HepG2 (cell line): Measurements from ENCODE around the gene PRSS53. TPM values are rescaled to one million over a fixed set of nuclear protein-coding genes. Genes with fewer than 3 reads are reported as not detected.

Source experiments
- CEBPG ChIP-seq: IDR thresholded peaks from 2 replicates; pipeline ENCODE4 v1.6.1; 2016
- CHD2 ChIP-seq: IDR thresholded peaks from 2 replicates; pipeline ENCODE4 v1.6.1; 2011; ENCODE audit warnings: low read depth, low read length, improper control_type of control experiment
- DMTF1 ChIP-seq: sonication (generic); formaldehyde crosslinking; IDR thresholded peaks from 2 replicates; pipeline ENCODE4 v1.4.0; 2020; ENCODE audit warnings: mild to moderate bottlenecking, missing genetic modification reagents
- DNMT1 ChIP-seq: sonication (generic); formaldehyde crosslinking; IDR thresholded peaks from 2 replicates; pipeline ENCODE4 v1.5.1; 2020; ENCODE audit warnings: mild to moderate bottlenecking, missing genetic modification reagents
- FOXM1 ChIP-seq: sonication (generic); formaldehyde crosslinking; IDR thresholded peaks from 2 replicates; pipeline ENCODE4 v1.5.0; 2020; ENCODE audit warnings: missing genetic modification reagents
- GABPB1 ChIP-seq: IDR thresholded peaks from 2 replicates; pipeline ENCODE4 v1.6.1; 2016; ENCODE audit warnings: mild to moderate bottlenecking, missing genetic modification reagents, moderate library complexity, missing compliant biosample characterization
- GLI4 ChIP-seq: sonication (generic); formaldehyde crosslinking; IDR thresholded peaks from 2 replicates; pipeline ENCODE4 v1.5.1; 2020; ENCODE audit warnings: missing genetic modification reagents, mild to moderate bottlenecking, moderate library complexity, borderline replicate concordance
- GRHL1 ChIP-seq: sonication (generic); formaldehyde crosslinking; conservative IDR thresholded peaks from 2 replicates; pipeline ENCODE4 v1.8.0; 2022; ENCODE audit warnings: missing genetic modification reagents
- HCFC1 ChIP-seq: fragments of 150-350 bp; IDR thresholded peaks from 2 replicates; pipeline ENCODE4 v1.6.1; 2014; ENCODE audit warnings: low read depth, low read length
- KDM4B ChIP-seq: sonication (generic); formaldehyde crosslinking; IDR thresholded peaks from 2 replicates; pipeline ENCODE4 v1.4.0; 2020; ENCODE audit warnings: missing genetic modification reagents
- NCOR1 ChIP-seq: fragments of 200-600 bp; sonication (generic); IDR thresholded peaks from 2 replicates; pipeline ENCODE4 v1.7.0; 2017; ENCODE audit warnings: antibody characterized with exemption, low read length, borderline replicate concordance
- NFYC ChIP-seq: IDR thresholded peaks from 2 replicates; pipeline ENCODE4 v1.6.1; 2016; ENCODE audit warnings: missing genetic modification reagents, missing compliant biosample characterization
- POLR2AphosphoS5 ChIP-seq: IDR thresholded peaks from 2 replicates; pipeline ENCODE4 v1.6.1; 2012; ENCODE audit warnings: low read depth, low read length
- RCOR2 ChIP-seq: IDR thresholded peaks from 2 replicates; pipeline ENCODE4 v1.6.1; 2016; ENCODE audit warnings: missing biosample characterization, missing genetic modification reagents
- SP2 ChIP-seq: sonication (generic); formaldehyde crosslinking; IDR thresholded peaks from 2 replicates; pipeline ENCODE4 v1.5.1; 2020; ENCODE audit warnings: mild to moderate bottlenecking, missing genetic modification reagents
- ZBTB20 ChIP-seq: sonication (generic); formaldehyde crosslinking; IDR thresholded peaks from 2 replicates; pipeline ENCODE4 v1.8.1; 2023; ENCODE audit warnings: missing genetic modification reagents, low read depth, mild to moderate bottlenecking, borderline replicate concordance
- ZC3H13 ChIP-seq: sonication (generic); formaldehyde crosslinking; IDR thresholded peaks from 2 replicates; pipeline ENCODE4 v1.8.1; 2023; ENCODE audit warnings: mild to moderate bottlenecking, missing genetic modification reagents, moderate library complexity
- ZEB1 ChIP-seq: IDR thresholded peaks from 2 replicates; pipeline ENCODE4 v1.6.1; 2012; ENCODE audit warnings: mild to moderate bottlenecking, low read depth, inconsistent platforms; ENCODE audit not compliant: insufficient replicate concordance
- ZNF207 ChIP-seq: fragments of 450-650 bp; IDR thresholded peaks from 2 replicates; pipeline ENCODE4 v1.6.1; 2016; ENCODE audit warnings: antibody characterized with exemption, borderline replicate concordance
- ZNF230 ChIP-seq: sonication (generic); formaldehyde crosslinking; IDR thresholded peaks from 2 replicates; pipeline ENCODE4 v1.4.0; 2020; ENCODE audit warnings: mild to moderate bottlenecking, missing genetic modification reagents
- ZNF333 ChIP-seq: sonication (generic); formaldehyde crosslinking; IDR thresholded peaks from 2 replicates; pipeline ENCODE4 v1.4.0; 2020; ENCODE audit warnings: mild to moderate bottlenecking, missing genetic modification reagents, borderline replicate concordance
- ZNF513 ChIP-seq: sonication (generic); formaldehyde crosslinking; conservative IDR thresholded peaks from 2 replicates; pipeline ENCODE4 v1.5.0; 2020; ENCODE audit warnings: missing genetic modification reagents
- ZNF557 ChIP-seq: sonication (generic); formaldehyde crosslinking; IDR thresholded peaks from 2 replicates; pipeline ENCODE4 v1.4.0; 2020; ENCODE audit warnings: missing genetic modification reagents
- ZNF558 ChIP-seq: sonication (generic); formaldehyde crosslinking; IDR thresholded peaks from 2 replicates; pipeline ENCODE4 v1.9.0; 2022; ENCODE audit warnings: mild to moderate bottlenecking, missing genetic modification reagents, borderline replicate concordance
- ZNF598 ChIP-seq: sonication (generic); formaldehyde crosslinking; IDR thresholded peaks from 2 replicates; pipeline ENCODE4 v1.5.1; 2020; ENCODE audit warnings: mild to moderate bottlenecking, missing genetic modification reagents, borderline replicate concordance
- ZNF776 ChIP-seq: sonication (generic); formaldehyde crosslinking; IDR thresholded peaks from 2 replicates; pipeline ENCODE4 v1.4.0; 2020; ENCODE audit warnings: mild to moderate bottlenecking, missing genetic modification reagents
- ZNF878 ChIP-seq: sonication (generic); formaldehyde crosslinking; IDR thresholded peaks from 2 replicates; pipeline ENCODE4 v1.8.1; 2023; ENCODE audit warnings: mild to moderate bottlenecking, missing genetic modification reagents, moderate library complexity
- polyA plus RNA-seq, 8 experiments: library from polyadenylated mRNA; depleted of rRNA in 3 of 8; stranded (reverse) in 7 of 8; unstranded in 1 of 8; fragments of >200 nt; fragmentation: Illumina TruSeq in 4 of 8; extraction: Trizol in 4 of 8; gene quantifications; 2 replicates each; pipeline versions ENCODE4 v1.2.1 to v1.2.3, GENCODE V29; 2011 to 2016; ENCODE audit warnings: low read depth in 4 of 8, missing spikeins in 1 of 8, mixed read lengths in 1 of 8; ENCODE audit not compliant: insufficient read depth in 1 of 8
- total RNA-seq, 5 experiments: library from RNA; depleted of rRNA; stranded (reverse); fragments of >200 nt; fragmentation: Illumina TruSeq; extraction: Trizol; gene quantifications; 2 replicates each; pipeline ENCODE4 v1.2.3, GENCODE V29; 2016; ENCODE audit warnings: low read depth in 1 of 5

Gene PRSS53
- total and polyA plus RNA-seq, 2 of the 13 experiments (the other 11 are each of a cell fraction or from before 2014, with no cell fraction given), result 2.2 to 7.4 TPM

GRCh38 chr16:31108035-31108793 lies 19.5 kb upstream of the PRSS53 start, which contains the start of gene BCKDK (continued):
- TF ChIP-seq ZBTB20, result no peak
- peak; percentile 89; the same call in 1 of the 2 replicates for TF ChIP-seq ZC3H13 (CRISPR knock-in tag)
- no peak for TF ChIP-seq SP2 (CRISPR knock-in tag)
- peak; percentile 60; the same call in 1 of the 2 replicates for TF ChIP-seq ZNF333 (CRISPR knock-in tag)
- no peak for TF ChIP-seq KDM4B (CRISPR knock-in tag)
- TF ChIP-seq DNMT1 (CRISPR knock-in tag), result peak; percentile 59; the same call in 1 of the 2 replicates
- no peak for TF ChIP-seq FOXM1 (CRISPR knock-in tag)
- TF ChIP-seq CEBPG (CRISPR knock-in tag), result 0 out of 2 replicates have a peak, but pooled peaks have one; percentile 1
- peak; percentile 91 for TF ChIP-seq HCFC1
- no peak for TF ChIP-seq ZNF207
- no peak for TF ChIP-seq NCOR1
- no peak for TF ChIP-seq GRHL1 (CRISPR knock-in tag)
- no peak for TF ChIP-seq ZNF557 (CRISPR knock-in tag)
- TF ChIP-seq ZEB1, result no peak
- TF ChIP-seq ZNF878, result no peak
- peak; percentile 71 for TF ChIP-seq POLR2AphosphoS5
- peak; percentile 52; the same call in 1 of the 2 replicates for TF ChIP-seq ZNF558 (CRISPR knock-in tag)
- TF ChIP-seq DMTF1 (CRISPR knock-in tag), result no peak
- no peak for TF ChIP-seq RCOR2 (CRISPR knock-in tag)
- no peak for TF ChIP-seq GLI4 (CRISPR knock-in tag)
- 0 out of 2 replicates have a peak, but pooled peaks have one; percentile 45 for TF ChIP-seq CHD2
- TF ChIP-seq NFYC (CRISPR knock-in tag), result peak; percentile 64
- TF ChIP-seq ZNF513 (CRISPR knock-in tag), result no peak
- TF ChIP-seq ZNF598 (CRISPR knock-in tag), result peak; percentile 36; the same call in 1 of the 2 replicates
- peak; percentile 63; the same call in 1 of the 2 replicates for TF ChIP-seq ZNF776 (CRISPR knock-in tag)
- peak; percentile 94 for TF ChIP-seq GABPB1 (CRISPR knock-in tag)
- TF ChIP-seq ZNF230 (CRISPR knock-in tag), result peak; percentile 25; the same call in 1 of the 2 replicates
